Kidney tubule cell (primary cell): ENCODE results near the gene KRTAP24-1.

Experiments
- DNase-seq: peaks from one replicate; pipeline ENCODE4 v3.0.0-alpha.2; 2018; ENCODE audit warnings: low spot score

KRTAP24-1 gene

GRCh38 chr21:30234050-30234449 lies 48.7 kb downstream of the KRTAP24-1 start:
- no peak for DNase-seq

- DNase-seq: no peak
These were observed 49.3 kb downstream of the KRTAP24-1 start for GRCh38 chr21:30233228-30234020.

DNA sequence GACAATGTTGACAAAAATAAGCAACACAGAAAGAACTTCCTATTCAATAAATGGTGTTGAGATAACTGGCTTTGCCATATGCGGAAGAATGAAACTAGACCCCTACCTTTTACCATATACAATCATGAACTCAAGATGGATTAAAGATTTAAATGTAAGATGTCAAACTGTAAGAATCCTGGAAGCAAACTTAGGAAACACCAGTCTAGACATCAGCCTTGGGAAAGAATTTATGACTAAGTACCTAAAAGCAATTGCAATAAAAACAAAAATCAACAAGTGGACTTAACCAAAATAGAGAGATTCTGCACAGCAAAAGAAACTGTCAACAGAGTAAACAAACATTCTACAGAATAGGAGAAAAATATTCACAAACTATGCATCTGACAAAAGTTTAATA lies 50.7 kb downstream of the KRTAP24-1 start:
- no peak for DNase-seq
